ENCODE results near the gene RBM48.

GRCh38 chr7:92523110-92523509, 5.5 kb upstream of the RBM48 start:
- no peak for TF ChIP-seq TAF1 (IDR thresholded peaks at IDR 0.05; ENCODE audit: borderline replicate concordance, insufficient read depth, low read length)
- TF ChIP-seq REST (IDR thresholded peaks at IDR 0.05; ENCODE audit: insufficient read depth in 1 of 2, low read depth in 2 of 2, low read length in 2 of 2): no peak

Data from PFSK-1 (cell line).